Activated naive CD4-positive, alpha-beta T cell treated with Interleukin-2 at 50 U/mL for 16 hours (primary cell): ENCODE data around the gene PRPF6.
"Not testable (repeated sequence)": the region's sequence is repeated elsewhere in the genome, so short reads cannot be mapped to it uniquely, and the experiment has no call there.

Experiments
- DNase-seq: peaks from one replicate; pipeline ENCODE4 v3.0.0-alpha.2; 2020

PRPF6 gene

DNA sequence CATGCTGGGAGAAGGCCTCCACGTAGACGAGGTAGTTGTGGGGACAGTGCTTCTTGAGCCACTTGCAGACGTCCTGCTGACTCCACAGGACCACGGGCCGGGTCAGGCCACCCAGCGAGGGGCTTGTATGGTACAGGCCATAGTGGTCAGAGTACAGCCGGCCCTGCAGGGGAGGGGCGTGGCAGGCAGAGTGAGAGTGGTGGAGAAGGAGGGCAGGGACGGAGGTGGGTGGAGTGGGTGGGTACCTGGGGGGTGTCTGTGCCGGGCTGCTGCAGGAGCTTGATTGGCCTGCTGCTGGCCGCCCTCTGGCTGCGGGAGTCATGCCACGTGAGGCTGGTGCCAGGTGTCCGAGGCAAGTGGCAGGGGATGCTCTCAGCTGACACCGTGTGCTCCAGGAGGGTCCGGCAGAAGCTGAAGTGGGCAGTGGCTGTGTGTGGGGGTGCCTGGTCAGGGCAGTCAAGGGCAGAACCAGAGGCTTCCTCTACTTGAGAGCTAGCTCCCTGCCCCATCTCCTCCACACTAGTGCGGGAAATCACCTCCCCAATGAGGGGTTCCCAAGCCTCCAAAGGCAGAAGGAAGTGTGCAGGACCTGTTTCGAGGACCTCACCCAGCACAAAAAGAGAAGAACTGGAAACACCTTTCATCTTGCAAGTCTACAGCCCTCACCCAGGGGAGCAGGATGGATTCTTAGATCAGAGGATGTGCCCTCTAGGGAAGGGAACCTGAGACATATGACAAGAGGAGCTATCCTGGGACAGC lies 3.8 kb upstream of the PRPF6 start:
- no peak for DNase-seq

DNA sequence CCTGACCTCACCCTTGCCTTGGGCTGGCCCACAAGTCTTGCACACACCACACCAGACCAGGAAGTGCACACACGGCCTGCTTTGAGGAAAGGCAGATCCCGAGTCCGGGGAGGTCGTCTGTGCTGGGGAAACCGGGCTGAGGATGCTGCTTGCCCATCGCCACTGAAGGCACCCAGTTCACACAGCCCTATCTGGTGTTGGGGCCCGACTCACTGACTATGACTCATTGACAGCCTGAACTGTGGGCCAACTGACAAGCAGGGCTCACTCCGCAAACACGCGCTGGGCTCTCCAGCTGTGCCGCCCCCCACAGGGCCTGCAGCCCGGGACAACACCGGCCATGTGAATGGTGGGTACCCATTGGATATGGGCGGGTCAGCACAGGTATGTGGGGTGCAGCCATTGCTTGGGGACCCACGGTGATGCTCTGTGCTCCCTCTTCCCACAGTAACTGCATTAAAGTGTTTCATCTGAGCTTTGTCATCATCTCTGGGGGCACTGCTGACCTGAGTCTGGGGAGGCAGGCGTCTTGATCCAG lies 3.1 kb upstream of the PRPF6 start:
- peak; percentile 66 for DNase-seq

DNA sequence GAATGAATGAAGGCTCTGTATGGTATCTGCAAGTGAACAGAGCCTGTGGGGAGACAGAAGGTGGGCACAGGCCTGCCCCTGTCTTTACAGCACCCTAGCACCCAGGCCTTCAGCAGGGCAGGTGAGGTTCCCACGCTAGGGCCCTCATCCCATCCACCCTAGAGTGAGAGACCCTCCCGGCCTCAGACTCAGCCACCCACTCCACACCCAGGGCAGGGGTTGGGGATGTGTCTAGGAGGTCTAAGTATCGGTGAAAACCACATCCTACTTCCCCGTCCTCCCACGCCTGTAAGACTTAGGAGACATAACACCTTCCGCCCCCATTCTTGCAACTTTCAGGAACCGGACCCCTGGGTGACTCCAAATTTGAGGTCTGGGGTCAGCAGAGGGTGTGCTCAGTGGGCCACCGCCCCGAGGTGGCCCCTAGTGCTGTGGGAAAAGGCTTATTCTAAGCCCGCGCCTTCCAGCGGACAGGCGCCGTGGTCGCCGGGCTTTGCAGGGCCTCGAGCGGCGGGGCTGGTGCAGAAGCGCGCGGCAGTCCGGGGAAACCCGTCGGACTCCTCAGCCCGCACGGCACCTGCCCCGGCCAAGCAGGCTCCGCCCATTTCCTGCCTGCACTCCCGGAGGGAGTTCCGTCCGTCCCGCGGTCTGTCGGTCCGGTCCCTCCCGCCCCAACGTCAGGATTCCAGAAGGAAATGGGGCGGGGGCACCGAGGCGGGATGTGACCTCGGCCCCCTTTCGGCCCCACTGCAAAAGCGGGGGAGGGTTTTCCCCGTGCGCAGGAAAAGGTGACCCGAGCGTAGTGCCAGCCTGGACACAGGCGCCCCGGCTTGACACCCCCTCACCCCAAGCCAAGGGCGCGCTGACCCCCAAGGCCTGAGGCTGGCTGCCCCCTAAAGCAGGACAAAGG lies 2.4 kb upstream of the PRPF6 start:
- peak; percentile 62 for DNase-seq

DNA sequence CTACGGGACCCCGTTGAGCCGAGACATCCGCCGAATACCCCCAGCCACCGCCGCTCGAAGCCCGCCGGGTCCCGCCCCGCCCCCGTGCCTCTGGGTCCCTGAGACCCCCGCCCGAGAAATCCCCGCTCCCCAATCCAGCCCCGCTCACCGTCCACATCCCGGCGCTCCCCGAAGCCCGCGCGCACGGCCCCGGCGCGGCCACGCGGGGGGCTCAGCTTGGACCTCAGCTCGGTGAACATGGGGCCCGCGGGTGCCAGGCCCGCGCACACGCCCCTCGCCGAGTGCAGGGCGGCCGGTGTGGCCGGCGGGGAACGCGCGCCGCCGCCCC lies 1.7 kb upstream of the PRPF6 start:
- DNase-seq = no peak

DNA sequence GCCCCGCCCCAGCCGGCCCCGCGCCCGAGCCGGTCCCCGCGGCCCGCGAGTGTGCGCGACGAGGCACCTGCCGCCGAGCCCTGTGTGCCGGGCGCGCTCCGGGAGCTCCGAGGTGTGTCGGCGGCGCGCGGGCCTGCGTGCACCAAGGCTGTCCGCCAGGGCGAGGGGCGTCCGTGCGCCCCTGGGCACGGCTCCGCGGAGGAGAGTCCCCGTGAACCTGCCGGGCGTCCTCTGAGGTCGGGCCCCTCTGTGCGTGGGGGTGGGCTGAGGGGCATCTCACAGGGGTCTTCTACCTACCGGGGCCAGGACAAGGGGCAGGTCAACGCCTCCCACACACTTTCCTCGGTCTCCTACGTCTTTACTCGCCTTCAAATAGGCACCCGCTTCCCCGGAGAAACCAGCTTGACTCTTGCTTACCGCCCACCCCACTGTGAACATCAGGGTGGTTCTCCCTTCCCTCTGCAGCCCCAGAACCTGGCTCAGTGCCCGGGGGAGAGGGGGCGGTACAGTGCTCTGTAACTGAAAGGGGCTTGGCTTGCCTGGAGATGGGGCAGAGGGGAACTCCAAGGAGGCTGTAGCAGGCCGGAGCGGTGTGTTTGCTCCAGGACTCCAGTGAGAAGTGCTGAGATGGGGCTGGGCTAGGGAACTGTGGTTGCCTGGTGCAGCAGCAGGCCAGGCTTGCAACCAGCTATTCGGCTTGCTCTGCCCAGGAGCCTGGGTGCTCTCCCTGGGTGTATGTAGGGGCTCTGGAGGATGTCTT lies 1.2 kb upstream of the PRPF6 start, which contains the start of gene SAMD10:
Gene SAMD10, minus strand, starts transcription at position 86 of the 760 bp plus-strand sequence. CDS start 175 bp downstream, outside the sequence.
- peak; percentile 83 for DNase-seq

DNA sequence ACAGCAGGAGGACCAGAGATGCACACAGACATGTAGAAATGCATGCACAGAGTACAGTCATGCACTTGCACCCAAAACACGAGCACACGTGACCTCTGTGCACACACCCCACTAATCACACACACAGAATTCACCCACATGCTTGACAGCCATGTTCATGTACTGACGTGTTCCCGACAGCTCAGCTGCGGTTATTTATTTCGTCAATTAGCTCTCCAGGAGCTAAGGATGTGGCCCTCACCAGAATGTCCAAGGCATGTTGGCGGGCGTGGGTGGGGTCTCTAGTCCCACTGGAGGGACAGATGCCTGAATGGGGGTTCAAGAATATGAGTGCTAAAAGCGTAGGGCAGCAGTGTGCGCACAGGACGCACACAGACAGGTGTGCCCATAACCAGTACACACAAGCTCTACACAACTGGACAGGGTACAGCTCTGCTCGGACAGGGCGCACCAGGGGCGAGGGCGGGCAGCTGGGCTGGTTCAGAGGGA lies 571 bp upstream of the PRPF6 start:
- DNase-seq = peak; percentile 41

DNA sequence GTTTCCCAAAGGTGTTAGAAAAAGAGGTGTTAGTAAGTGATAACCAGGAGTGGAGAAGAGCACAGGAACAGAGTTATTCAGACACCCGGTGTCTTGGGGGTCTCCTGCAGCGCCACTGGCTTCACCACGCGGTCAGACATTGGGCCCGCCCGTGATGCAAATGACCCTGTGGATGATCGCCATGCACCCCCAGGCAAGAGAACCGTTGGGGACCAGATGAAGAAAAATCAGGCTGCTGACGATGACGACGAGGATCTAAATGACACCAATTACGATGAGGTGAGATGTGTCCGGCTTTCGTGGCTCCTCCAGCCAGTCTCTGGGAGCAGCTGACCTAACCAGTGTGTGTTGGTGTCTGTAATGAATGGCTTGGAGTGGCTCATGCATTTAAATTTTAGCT lies 2.0 kb downstream of the PRPF6 start:
- no peak for DNase-seq

DNA sequence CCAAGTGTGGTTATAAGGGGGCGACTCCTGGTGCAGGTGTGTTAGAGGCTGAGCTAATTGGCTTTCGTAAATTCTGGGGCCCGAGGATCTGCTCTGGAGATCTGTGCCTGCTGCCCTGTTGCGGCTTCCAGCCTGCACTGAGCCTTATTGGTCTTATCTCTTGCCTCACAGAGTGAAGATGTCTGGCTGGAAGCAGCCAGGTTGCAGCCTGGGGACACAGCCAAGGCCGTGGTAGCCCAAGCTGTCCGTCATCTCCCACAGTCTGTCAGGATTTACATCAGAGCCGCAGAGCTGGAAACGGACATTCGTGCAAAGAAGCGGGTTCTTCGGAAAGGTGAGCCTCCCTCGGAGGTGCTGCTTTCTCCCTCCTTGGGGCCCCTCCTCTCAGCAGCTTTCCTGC lies 20.0 kb downstream of the PRPF6 start:
- no peak for DNase-seq

DNA sequence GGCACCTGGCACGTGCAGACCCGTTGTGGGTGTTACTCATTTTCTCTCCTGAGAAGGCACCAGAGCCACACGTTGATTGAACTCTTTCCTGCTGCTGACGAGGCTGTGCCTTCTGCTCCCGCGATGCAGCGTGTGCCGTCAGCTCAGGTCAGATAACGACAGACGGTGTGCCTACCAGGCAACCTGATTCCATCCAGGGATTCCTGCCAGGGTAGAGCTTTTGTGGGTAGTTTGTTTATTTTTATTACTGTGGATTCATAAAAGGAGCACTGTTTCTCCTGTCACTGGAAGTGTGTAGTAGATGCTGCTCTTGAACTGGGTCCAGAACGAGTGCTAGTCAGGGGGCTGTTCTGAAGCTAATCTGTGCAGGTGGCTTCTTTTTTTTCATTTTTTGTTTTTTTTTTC lies 20.7 kb downstream of the PRPF6 start:
- DNase-seq = no peak

DNA sequence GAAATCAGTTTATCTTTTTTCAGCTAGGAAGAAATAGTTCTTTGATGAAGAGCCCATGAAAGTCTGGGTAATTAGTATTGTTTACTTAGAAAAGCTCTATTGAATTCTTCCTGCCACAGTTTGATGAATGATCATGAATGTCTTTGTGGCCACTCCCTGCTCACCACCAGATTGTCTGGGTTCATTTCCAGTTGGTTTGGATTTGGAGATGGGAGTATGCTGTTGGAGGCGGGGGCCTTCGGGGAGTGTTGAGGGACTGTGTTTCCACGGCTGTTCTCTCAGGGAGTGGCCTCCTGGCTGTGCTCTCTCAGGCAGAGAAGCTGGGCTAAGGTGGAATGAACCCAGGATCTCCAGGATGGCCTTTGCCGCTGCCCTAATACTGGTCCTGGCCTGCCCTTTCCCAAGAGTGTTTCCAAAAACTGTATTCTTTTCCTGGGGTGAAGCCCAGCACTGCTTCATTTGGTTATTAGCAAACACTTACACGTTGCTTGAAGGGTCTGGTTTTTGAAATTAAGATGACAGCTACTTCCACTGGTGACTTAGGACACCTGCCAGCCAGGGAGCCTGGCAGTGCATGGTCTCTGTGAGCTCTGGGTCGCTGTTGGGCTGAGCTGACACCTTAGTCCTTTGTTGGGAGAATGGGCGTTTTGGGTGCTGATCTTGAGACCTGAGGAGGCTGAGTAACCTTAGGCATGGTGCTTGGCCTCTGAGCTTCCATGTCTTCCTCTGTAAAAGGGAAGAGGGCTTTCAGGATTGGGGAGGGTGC lies 23.2 kb downstream of the PRPF6 start:
- no peak for DNase-seq

DNA sequence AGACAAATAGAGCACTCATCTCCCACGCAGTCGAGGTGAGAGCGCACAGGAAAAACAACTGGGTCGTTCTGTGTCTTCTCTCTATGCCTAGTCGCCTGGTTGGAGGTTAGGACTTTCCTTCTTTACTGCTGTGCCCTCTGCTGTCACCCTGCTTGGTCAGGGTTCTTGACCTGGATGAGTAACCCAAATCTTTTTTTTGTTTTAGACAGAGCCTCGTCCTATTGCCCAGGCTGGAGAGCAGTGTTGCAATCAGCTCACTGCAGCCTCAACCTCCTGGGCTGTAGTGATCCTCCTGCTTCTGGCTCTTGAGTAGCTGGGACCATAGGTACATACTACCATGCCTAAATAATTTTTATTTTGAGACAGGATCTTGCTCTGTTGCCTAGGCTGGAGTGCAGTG lies 24.5 kb downstream of the PRPF6 start:
- no peak for DNase-seq

DNA sequence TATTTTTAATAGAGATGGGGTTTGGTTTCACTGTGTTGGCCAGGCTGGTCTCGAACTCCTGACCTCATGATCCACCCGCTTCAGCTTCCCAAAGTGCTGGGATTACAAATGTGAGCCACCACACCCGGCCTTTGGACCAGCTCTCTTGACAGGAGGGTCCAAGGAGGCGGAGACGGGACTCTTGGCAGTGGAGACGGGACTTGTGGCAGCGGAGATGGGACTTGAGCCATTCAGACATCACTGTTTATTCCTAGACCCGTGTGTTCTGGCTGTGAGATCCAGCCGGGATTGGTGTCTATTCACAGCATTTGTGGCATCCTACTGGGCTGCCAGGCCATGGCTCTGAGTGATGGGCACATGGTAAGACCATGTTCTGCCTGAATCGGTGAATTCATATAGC lies 25.6 kb downstream of the PRPF6 start:
- no peak for DNase-seq

DNA sequence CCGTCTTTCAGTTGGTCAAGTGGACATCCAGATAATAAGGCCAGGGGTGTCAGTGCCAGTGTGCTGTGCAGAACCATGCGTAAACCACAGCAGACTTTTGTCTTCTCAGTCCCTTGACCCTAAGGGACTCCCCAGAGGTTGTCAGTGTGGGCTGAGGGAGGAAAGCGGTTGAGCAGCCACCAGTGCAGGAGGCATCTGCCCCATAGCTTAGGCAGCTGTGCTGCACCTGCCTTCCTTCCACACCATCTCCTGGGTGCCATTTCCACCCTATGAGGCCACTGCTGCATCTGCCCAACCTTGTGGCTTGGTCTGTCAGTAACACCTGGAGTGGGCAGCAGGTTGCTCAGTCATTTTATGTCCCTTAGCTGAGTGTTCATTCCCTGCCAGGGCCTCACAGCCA lies 26.0 kb downstream of the PRPF6 start:
- DNase-seq = no peak

DNA sequence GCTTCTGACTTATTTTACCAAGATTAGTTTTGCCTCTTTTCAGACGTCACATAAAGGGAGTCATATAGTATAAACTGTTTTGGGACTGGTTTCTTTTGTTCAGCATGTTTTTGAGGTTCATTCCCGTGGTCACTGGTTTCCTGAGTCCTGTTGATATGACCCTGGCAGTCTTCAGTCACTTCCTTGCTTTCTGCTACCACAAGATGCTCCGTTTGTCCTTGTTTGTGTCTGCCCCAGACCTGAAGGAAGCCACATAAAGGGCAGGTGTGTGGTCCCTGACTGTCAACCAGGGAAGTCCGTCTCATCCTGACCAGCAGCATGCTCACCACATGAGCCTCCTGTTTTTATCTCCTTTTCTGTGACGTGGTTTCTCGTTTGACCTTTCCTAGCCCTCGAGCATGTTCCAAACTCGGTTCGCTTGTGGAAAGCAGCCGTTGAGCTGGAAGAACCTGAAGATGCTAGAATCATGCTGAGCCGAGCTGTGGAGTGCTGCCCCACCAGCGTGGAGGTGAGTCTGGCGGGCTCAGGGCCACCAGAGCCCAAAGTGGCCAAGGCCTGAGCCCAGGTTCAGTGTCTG lies 29.0 kb downstream of the PRPF6 start:
- no peak for DNase-seq

DNA sequence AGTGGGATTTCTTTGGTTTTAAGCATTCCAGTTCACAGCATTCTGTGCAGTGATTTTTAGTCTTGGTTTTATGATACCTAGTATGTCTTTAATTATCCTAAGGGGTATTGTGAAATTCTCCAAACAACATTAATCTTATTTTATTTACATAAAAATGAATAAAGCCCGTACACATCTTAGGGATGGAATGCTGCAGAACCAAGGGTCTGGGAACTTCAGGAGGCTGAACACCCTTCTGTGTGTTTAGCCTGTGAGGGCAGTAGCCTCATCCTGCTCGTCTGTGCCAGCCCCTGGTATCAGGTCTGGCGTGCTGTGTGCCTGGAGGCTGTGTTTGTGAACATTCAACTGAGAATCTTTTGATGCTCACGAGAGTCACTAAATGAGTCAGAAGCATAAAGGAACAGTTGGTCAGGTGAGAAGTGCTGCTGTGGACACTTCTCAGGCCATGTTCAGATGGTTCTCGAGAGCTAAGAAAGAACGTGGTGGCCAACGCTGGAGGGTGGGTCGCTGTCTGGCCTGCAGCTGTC lies 29.8 kb downstream of the PRPF6 start:
- no peak for DNase-seq

DNA sequence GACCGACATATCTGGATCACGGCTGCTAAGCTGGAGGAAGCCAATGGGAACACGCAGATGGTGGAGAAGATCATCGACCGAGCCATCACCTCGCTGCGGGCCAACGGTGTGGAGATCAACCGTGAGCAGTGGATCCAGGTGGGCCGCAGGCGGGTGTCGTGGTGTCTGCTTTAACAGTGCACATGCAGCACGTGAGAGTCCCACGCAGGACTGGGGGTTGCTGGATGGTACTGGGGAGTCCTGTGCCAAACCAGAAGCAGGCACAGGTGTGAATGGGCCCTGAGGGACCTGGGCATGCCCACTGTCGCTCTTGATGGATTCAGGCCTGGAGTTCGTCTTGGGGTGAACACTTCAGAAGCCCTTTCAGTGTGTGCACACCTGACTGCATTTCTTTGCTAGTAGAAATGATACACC lies 30.4 kb downstream of the PRPF6 start:
- peak; percentile 16 for DNase-seq

DNA sequence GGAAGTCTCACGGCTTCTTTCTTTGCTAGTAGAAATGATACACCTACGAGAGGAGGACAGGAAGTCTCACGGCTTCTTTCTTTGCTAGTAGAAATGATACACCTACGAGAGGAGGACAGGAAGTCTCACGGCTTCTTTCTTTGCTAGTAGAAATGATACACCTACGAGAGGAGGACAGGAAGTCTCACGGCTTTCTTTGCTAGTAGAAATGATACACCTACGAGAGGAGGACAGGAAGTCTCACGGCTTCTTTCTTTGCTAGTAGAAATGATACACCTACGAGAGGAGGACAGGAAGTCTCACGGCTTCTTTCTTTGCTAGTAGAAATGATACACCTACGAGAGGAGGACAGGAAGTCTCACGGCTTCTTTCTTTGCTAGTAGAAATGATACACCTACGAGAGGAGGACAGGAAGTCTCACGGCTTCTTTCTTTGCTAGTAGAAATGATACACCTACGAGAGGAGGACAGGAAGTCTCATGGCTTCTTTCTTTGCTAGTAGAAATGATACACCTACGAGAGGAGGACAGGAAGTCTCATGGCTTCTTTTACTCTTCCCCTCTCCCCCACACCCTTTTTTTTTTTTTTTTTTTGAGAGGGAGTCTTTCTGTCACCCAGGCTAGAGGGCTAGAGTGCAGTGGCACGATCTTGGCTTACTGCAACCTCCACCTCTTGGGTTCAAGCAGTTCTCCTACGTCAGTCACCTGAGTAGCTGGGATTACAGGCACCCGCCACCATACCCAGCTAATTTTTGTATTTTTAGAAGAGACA lies 31.6 kb downstream of the PRPF6 start:
- DNase-seq = not testable (repeated sequence)

DNA sequence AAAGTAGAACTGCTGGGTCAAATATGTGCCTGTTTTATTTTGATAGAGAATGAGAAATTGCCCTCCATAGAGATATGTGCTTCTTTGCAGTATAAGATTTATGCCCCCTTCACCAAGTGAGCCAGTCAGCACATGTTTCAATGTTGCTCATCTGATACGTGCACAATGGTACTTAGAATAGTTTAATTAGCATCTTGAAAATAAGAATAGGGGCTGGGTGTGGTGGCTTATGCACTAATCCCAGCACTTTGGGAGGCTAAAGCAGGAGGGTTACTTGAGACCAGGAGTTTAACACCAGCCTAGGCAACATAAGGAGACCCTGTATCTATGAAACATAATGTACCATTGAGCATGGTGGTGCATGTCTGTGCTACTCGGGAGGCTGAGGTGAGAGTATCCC lies 34.7 kb downstream of the PRPF6 start:
- no peak for DNase-seq

DNA sequence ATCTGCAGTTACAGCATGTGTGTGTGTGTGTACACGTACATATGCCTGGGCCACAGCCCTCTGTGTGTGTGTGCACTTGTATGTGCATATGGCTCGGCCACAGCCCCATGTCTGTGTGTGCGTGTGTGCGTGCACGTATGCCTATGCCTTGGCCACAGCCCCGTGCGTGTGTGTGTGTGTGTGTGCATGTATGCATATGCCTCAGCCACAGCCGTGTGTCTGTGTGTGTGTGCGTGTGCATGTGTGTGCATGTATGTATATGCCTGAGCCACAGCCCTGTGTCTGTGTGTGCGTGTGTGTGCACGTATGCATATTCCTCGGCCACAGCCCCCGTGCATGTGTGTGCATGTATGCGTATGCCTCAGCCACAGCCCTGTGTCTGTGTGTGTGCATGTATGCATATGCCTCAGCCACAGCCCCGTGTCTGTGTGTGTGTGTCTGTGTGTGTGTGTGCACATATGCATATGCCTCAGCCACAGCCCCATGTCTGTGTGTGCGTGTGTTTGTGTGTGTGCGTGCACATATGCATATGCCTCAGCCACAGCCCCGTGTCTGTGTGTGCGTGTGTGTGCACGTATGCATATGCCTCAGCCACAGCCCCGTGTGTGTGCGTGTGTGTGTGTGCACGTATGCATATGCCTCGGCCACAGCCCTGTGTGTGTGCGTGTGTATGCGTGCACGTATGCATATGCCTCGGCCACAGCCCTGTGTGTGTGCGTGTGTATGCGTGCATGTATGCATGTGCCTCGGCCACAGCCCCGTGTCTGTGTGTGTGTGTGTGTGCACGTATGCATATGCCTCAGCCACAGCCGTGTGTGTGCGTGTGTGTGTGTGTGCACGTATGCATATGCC lies 40.4 kb downstream of the PRPF6 start:
- no peak for DNase-seq
